Natural killer cell treated with Interleukin-12 subunit alpha and Interleukin-12 subunit beta and Interleukin-15 and Interleukin-18, amount 100 ng/mL, for 72 hours (primary cell): ENCODE data around the gene SLC12A9. TPM values are rescaled to one million over a fixed set of nuclear protein-coding genes. Genes with fewer than 3 reads are reported as not detected.

Experiments
- total RNA-seq, 2 donors: library from RNA; stranded (reverse); gene quantifications; one replicate each; pipeline ENCODE4 v1.2.3, GENCODE V29; 2022

Gene SLC12A9
- total RNA-seq, 2 donors from 2014 or later: 32.7 to 38.7 TPM

Other genes with a start within 250 kb of the SLC12A9 start
- 10 to 100 TPM; 17.6 to 19.2 TPM for gene MOSPD3, start 240.2 kb upstream of the SLC12A9 start, total RNA-seq
- gene TFR2, start 211.2 kb upstream of the SLC12A9 start, total RNA-seq: 10 to 100 TPM; 10.1 to 34.1 TPM
- not detected for gene ACTL6B, start 196.3 kb upstream of the SLC12A9 start, total RNA-seq
- 100 to 1,000 TPM; 345 to 348 TPM for gene GNB2, start 179.0 kb upstream of the SLC12A9 start, total RNA-seq
- 10 to 100 TPM; 28.5 to 72.1 TPM for gene GIGYF1, start 158.5 kb upstream of the SLC12A9 start, total RNA-seq
- gene POP7, start 146.6 kb upstream of the SLC12A9 start, total RNA-seq: 10 to 100 TPM; 46.6 to 64.9 TPM
- not detected for gene EPO, start 132.2 kb upstream of the SLC12A9 start, total RNA-seq
- not detected for gene ZAN, start 119.1 kb upstream of the SLC12A9 start, total RNA-seq
- gene EPHB4, start 25.2 kb upstream of the SLC12A9 start, total RNA-seq: 1 to 10 TPM; 1.2 to 3.0 TPM
- 1 to 10 TPM; 2.7 to 7.4 TPM for gene TRIP6, start 14.7 kb downstream of the SLC12A9 start, total RNA-seq
- gene SRRT, start 22.4 kb downstream of the SLC12A9 start, total RNA-seq: 100 to 1,000 TPM; 212 to 391 TPM
- gene UFSP1, start 37.0 kb downstream of the SLC12A9 start, total RNA-seq: 1 to 10 TPM; 1.8 to 6.0 TPM
- gene ACHE, start 43.2 kb downstream of the SLC12A9 start, total RNA-seq: under 1 TPM; 0.64 to 0.73 TPM
- not detected for gene MUC3A, start 96.8 kb downstream of the SLC12A9 start, total RNA-seq
- gene MUC12, start 116.9 kb downstream of the SLC12A9 start, total RNA-seq: not detected
- not detected for gene MUC17, start 167.4 kb downstream of the SLC12A9 start, total RNA-seq
- gene TRIM56, start 232.8 kb downstream of the SLC12A9 start, total RNA-seq: 10 to 100 TPM; 54.8 to 73.7 TPM